HG03097 (cell line): Measurements from ENCODE around the gene H1-8.

ENCODE experiments used
- ATAC-seq: cut with Tn5 transposase; IDR thresholded peaks from one replicate; pipeline ENCODE4 v1.9.1; 2021; ENCODE audit not compliant: unreplicated experiment, low FRiP score

H1-8 gene

GRCh38 chr3:129567939-129568338 is 25.0 kb downstream of the H1-8 start:
- no peak for ATAC-seq

DNA sequence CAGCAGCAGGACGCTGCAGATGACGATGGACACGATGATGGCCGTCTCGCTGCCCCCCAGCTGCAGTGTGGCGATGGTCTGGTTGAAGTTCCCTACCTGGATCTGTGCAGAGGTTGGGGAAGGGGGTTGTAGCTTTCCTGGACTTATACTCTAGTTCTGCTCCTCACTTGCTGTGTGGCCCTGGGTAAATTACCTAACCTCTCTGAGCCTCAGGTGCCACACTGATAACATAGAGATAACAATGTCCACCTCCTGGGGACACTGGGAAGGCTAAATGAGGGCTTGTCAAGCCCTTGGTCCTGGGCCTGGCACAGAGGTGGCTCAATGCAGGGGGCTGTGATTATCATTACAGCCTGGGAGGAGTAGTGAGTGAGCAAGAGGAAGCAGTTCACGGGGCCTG is 26.9 kb downstream of the H1-8 start:
- ATAC-seq: no peak

DNA sequence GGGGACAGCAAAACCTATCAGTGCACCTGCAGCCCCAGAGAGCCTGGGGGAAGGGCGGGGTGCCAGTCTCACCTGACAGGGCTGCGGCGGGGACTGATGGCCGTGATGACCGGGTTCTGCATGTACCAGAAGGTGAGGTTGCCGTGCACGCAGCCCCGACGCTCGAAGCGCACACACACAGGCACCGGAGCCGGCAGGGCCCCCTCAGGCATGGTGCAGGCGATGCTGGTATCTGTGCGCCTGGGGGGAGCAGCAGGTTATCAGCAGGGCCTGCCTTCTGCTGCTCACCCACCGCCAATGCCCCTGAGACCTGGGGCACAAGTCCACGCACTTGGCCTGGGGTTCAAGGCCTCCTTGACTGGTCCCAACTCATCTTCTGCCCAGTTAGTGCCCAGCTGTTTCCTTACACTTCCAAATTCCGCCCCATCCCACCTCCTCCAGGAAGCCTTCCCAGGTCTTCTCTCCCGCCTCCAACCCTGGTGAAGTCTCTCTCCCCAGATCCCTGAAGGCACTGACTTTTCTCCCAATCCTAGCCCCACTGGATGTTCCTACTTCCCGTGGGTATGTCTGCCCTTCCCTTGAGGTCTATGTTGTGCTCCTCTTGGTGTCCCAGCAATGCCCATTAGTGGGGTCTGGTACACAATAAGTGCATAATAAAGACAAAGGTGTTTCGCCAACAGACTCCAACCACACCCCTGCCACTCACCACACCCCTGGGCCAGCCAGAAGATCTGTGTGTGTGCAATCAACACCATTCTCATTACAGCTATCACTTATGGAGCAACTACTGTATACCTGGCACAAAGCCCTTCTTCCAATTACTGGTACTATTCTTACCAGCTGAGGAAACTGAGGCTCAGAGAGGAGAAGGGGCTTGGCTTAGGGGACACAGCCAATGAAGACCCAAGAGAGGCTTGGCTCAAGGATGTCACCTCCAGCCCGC is 28.9 kb downstream of the H1-8 start:
- ATAC-seq: no peak

GRCh38 chr3:129572603-129573002 is 29.6 kb downstream of the H1-8 start:
- ATAC-seq: no peak

DNA sequence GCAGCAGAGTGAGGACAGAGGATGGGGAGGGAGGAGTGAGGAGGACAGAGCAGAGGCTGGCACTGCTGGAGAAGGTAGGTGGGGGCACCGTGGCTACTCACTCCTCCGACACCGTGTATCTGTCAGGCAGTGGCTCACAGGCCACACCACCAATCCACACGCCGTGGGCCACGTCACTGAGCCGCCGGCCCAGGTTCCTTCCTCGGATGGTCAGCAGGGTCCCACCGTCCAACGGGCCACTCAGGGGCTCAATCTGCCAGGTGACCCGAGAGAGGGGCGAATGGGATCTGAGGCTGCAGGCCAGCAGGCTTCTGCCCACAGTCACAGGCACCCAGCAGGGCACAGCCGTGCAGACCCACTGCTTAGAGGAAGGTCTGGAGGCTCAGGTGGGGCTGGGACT is 30.5 kb downstream of the H1-8 start:
- no peak for ATAC-seq

DNA sequence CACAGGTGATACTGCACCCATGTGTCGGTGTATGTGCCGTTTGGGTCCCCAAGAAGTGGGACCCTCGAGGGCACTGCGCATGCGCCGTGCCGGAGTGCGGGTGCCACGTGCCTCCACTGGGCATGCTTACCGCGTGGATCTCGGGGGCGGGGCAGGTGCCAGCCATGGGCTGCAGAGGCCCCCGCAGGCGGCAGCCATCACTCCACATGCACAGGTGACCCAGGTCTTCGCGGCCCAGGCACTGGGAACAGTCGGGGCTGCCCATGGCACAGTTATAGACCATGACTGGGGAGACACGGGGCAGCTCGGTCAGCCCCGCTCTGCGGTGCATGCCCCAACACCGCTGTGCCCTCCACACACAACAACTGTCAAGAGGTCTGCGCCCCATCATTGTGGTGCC is 31.2 kb downstream of the H1-8 start:
- ATAC-seq: no peak

GRCh38 chr3:129575233-129575996 is 32.4 kb downstream of the H1-8 start:
- ATAC-seq: no peak

GRCh38 chr3:129575997-129576384 is 33.0 kb downstream of the H1-8 start:
- ATAC-seq: no peak

GRCh38 chr3:129576514-129577352 is 33.8 kb downstream of the H1-8 start:
- ATAC-seq: peak; percentile 63

- ATAC-seq: no peak
Measured at GRCh38 chr3:129577366-129577765, 34.4 kb downstream of the H1-8 start.

GRCh38 chr3:129577925-129578786 is 35.2 kb downstream of the H1-8 start:
- ATAC-seq: peak; percentile 33

DNA sequence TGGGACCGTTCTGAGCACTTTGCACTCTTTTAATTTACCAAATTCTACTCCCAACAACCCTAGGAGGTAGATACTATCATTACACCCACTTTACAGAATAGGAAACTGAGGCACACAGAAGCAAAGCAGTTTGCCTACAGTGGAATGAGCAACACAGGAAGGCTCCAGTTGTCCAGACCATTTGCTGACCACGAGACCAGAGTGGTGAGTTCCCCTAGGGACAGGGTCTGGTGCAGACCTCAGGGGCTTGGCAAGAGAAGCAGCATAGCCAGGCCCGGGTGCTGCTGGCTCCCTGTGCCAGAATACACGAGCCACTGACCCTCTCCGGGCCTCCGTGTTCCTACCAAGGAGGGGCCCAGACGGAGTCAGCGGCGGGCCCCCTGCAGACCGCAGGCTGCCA is 37.0 kb downstream of the H1-8 start:
- no peak for ATAC-seq

GRCh38 chr3:129581623-129582022 is 38.6 kb downstream of the H1-8 start:
- ATAC-seq: no peak

- ATAC-seq: no peak
Measured at GRCh38 chr3:129582799-129583198, 39.8 kb downstream of the H1-8 start.

DNA sequence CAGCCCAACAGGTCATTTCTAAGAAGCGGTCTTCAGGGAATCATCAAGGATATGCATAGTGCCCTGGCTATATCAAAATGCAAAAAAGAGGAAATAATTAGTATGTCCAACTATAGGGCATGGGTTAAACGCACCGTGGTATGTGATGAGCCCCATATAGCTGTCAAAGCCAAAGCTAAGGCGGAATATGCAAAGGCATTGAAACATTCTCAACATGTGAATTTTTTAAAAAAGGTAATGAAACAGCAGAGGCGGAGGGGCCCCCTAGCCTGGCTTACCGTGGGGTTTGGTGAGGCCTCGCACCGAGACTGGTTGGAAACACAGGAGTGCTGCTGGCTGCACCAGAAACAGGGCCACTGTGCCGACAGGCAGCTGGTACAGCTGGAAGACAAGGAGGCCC is 40.3 kb downstream of the H1-8 start:
- ATAC-seq: no peak

DNA sequence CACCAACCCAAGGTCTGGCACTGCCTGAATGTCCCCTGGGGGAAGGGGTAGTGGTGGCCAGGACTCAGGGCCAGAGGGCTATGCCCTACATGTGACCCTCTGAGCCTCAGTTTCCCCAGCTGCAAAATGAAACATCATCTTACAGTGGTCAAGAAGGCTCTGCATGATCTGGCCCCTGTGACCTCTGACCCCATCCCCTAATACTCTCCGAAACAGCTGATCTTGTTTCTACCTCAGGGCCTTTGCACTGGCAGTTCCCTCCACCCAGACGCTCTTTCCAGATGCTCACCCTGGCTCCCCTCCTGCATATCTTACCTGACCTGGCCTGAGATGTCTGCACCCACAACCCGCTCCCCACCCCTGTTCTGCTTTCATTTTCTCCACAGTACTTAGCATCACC is 41.7 kb downstream of the H1-8 start:
- ATAC-seq: no peak

DNA sequence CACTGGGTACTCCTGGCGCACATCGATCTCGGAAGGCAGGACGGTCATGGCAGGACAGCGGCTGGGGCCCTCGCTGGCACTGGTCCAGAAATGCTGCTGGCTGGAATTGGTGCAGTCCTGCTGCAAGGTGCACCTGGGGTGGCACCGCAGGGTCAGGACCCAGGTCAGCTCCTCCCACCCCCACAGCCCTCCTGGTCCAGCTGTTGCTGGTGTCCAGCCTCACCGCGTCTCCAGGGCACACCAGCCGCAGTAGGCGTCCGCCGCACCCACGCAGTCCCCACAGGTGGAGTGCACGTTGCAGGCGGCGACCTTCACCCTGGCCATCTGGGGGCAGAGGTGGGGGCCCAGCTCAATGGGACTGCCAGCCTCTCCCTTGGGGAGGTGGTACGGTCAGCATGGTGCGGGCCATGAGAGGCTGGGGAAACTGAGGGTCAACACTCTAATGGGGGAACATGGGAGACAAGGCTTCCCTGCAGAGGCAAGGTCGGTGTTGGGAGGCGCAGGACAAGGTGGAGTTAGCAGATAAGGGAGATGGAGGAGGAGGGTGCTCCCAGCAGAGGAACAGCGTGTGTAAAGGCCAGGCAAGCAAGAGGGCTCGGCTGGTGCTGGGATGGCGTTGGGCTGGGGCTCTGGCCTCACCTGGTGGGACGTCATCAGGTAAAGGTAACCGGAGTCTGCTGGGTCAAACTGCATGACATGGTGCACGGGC is 43.1 kb downstream of the H1-8 start:
- no peak for ATAC-seq

GRCh38 chr3:129586746-129587430 is 43.9 kb downstream of the H1-8 start:
- no peak for ATAC-seq
